GM23338 (cell line): ENCODE measurements around the gene APH1B. TPM values are rescaled to one million over a fixed set of nuclear protein-coding genes. Genes with fewer than 3 reads are reported as not detected.

ENCODE experiments used
- CREB1 ChIP-seq: fragments of 250-450 bp; sonication (Bioruptor Pico); IDR thresholded peaks from 2 replicates; pipeline ENCODE4 v1.5.0; 2020; ENCODE audit warnings: low read depth, mild to moderate bottlenecking, moderate library complexity
- ETS1 ChIP-seq: IDR thresholded peaks from 2 replicates; pipeline ENCODE4 v1.6.1; 2016; ENCODE audit warnings: antibody characterized with exemption
- NANOG ChIP-seq: IDR thresholded peaks from 2 replicates; pipeline ENCODE4 v1.6.1; 2016; ENCODE audit warnings: antibody characterized with exemption, borderline replicate concordance
- polyA plus RNA-seq: library from polyadenylated mRNA; unstranded; fragments of >200 nt; fragmentation: Nextera tagmentation; extraction: Ambion mirVana; gene quantifications from 2 replicates; pipeline ENCODE4 v1.2.1, GENCODE V29; 2016
- total RNA-seq: library from RNA; depleted of rRNA; stranded (reverse); fragments of >200 nt; shearing (Covaris generic); gene quantifications from 2 replicates; pipeline ENCODE4 v1.2.3, GENCODE V29; 2014
- TF ChIP-seq, protein P1 (sequence below): fragments of 250-450 bp; sonication (Bioruptor Pico); IDR thresholded peaks from 2 replicates; pipeline ENCODE4 v1.5.0; 2020; ENCODE audit warnings: mild to moderate bottlenecking, moderate library complexity
- TF ChIP-seq, protein P2 (sequence below), 2 experiments: fragments of 200-600 bp in 1 of 2; sonication (generic) in 1 of 2; conservative IDR thresholded peaks; 2 replicates each; pipeline versions ENCODE4 v1.5.1 to v1.6.1; 2016 to 2017; ENCODE audit warnings: antibody characterized with exemption in 2 of 2, low read depth in 2 of 2, mild to moderate bottlenecking in 2 of 2, moderate library complexity in 1 of 2

The APH1B gene
- total and polyA plus RNA-seq, 2 experiments from 2014 or later: 14.3 to 24.4 TPM

GRCh38 chr15:63334821-63335220, 57.4 kb downstream of the APH1B start (continued):
- TF ChIP-seq, protein P1, sequence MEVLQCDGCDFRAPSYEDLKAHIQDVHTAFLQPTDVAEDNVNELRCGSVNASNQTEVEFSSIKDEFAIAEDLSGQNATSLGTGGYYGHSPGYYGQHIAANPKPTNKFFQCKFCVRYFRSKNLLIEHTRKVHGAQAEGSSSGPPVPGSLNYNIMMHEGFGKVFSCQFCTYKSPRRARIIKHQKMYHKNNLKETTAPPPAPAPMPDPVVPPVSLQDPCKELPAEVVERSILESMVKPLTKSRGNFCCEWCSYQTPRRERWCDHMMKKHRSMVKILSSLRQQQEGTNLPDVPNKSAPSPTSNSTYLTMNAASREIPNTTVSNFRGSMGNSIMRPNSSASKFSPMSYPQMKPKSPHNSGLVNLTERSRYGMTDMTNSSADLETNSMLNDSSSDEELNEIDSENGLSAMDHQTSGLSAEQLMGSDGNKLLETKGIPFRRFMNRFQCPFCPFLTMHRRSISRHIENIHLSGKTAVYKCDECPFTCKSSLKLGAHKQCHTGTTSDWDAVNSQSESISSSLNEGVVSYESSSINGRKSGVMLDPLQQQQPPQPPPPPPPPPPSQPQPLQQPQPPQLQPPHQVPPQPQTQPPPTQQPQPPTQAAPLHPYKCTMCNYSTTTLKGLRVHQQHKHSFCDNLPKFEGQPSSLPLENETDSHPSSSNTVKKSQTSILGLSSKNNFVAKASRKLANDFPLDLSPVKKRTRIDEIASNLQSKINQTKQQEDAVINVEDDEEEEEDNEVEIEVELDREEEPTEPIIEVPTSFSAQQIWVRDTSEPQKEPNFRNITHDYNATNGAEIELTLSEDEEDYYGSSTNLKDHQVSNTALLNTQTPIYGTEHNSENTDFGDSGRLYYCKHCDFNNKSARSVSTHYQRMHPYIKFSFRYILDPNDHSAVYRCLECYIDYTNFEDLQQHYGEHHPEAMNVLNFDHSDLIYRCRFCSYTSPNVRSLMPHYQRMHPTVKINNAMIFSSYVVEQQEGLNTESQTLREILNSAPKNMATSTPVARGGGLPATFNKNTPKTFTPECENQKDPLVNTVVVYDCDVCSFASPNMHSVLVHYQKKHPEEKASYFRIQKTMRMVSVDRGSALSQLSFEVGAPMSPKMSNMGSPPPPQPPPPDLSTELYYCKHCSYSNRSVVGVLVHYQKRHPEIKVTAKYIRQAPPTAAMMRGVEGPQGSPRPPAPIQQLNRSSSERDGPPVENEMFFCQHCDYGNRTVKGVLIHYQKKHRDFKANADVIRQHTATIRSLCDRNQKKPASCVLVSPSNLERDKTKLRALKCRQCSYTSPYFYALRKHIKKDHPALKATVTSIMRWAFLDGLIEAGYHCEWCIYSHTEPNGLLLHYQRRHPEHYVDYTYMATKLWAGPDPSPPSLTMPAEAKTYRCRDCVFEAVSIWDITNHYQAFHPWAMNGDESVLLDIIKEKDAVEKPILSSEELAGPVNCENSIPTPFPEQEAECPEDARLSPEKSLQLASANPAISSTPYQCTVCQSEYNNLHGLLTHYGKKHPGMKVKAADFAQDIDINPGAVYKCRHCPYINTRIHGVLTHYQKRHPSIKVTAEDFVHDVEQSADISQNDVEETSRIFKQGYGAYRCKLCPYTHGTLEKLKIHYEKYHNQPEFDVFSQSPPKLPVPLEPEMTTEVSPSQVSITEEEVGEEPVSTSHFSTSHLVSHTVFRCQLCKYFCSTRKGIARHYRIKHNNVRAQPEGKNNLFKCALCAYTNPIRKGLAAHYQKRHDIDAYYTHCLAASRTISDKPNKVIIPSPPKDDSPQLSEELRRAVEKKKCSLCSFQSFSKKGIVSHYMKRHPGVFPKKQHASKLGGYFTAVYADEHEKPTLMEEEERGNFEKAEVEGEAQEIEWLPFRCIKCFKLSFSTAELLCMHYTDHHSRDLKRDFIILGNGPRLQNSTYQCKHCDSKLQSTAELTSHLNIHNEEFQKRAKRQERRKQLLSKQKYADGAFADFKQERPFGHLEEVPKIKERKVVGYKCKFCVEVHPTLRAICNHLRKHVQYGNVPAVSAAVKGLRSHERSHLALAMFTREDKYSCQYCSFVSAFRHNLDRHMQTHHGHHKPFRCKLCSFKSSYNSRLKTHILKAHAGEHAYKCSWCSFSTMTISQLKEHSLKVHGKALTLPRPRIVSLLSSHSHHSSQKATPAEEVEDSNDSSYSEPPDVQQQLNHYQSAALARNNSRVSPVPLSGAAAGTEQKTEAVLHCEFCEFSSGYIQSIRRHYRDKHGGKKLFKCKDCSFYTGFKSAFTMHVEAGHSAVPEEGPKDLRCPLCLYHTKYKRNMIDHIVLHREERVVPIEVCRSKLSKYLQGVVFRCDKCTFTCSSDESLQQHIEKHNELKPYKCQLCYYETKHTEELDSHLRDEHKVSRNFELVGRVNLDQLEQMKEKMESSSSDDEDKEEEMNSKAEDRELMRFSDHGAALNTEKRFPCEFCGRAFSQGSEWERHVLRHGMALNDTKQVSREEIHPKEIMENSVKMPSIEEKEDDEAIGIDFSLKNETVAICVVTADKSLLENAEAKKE (CRISPR knock-in tag): no peak
- TF ChIP-seq ETS1: no peak
- no peak for TF ChIP-seq CREB1 (CRISPR knock-in tag)
- TF ChIP-seq, protein P2, sequence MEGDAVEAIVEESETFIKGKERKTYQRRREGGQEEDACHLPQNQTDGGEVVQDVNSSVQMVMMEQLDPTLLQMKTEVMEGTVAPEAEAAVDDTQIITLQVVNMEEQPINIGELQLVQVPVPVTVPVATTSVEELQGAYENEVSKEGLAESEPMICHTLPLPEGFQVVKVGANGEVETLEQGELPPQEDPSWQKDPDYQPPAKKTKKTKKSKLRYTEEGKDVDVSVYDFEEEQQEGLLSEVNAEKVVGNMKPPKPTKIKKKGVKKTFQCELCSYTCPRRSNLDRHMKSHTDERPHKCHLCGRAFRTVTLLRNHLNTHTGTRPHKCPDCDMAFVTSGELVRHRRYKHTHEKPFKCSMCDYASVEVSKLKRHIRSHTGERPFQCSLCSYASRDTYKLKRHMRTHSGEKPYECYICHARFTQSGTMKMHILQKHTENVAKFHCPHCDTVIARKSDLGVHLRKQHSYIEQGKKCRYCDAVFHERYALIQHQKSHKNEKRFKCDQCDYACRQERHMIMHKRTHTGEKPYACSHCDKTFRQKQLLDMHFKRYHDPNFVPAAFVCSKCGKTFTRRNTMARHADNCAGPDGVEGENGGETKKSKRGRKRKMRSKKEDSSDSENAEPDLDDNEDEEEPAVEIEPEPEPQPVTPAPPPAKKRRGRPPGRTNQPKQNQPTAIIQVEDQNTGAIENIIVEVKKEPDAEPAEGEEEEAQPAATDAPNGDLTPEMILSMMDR (conservative IDR thresholded peaks at IDR 0.05; ENCODE audit: low read depth in 2 of 2): no peak
- no peak for TF ChIP-seq NANOG
